Measurements from ENCODE around the gene ADORA3.
"Not testable (repeated sequence)": the region's sequence is repeated elsewhere in the genome, so short reads cannot be mapped to it uniquely, and the experiment has no call there.

ADORA3 gene
- total RNA-seq, result 0 reads per million in 2 donors

DNA sequence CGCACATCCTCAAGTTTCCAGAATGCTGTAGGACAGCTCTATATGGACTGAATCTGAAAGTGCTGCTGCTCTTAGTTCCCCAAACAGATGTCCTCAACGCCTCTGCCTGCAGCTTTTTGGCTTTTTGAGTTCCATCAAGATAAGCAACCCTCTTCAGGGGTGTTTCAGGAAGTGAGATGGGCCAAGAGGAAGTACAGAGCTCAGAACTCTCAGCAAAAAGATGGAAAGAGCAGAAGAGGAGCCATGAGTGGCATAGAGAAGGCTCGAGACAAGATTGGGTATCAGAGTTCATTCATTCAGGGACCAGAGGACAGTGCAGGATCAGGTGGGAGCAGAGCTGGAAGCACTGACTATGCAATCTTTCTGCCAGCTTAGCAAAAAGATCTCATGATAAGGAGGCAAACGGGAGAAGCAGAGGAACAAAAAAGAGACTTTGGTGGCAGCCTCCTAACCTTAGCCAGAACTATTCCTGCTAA is at the start of gene ADORA3, which contains the start of gene TMIGD3:
ADORA3 (minus strand) TSS at position 49 of the 476 bp plus-strand sequence. CDS start 279 bp downstream, outside the sequence.
TMIGD3 (minus strand) TSS at position 49 of the 476 bp plus-strand sequence. CDS start 279 bp downstream, outside the sequence.
- no peak for DNase-seq

DNA sequence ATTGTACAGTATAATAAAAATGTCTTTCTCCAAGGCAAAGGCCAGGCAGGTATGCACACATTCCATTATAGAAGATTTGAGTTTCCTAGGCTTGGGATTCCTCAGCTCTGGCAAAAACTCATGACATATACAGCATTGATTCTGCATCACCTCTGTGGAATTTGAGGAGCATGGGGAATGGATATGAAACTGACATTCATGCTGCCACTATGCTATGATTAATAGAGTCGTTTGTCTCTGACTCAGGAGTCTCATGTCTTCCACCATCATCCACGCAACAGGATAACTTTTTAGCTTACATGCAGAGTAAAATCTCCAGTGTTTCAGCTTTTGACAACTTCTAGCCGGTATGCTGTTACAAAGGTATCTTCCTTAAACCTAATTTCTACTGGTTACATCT is 49.8 kb upstream of the ADORA3 start:
- DNase-seq, result no peak

GRCh38 chr1:111552587-111552986 is 49.2 kb upstream of the ADORA3 start:
- no peak for DNase-seq

- DNase-seq, result no peak
These were observed 48.4 kb upstream of the ADORA3 start for GRCh38 chr1:111551623-111552411.

DNA sequence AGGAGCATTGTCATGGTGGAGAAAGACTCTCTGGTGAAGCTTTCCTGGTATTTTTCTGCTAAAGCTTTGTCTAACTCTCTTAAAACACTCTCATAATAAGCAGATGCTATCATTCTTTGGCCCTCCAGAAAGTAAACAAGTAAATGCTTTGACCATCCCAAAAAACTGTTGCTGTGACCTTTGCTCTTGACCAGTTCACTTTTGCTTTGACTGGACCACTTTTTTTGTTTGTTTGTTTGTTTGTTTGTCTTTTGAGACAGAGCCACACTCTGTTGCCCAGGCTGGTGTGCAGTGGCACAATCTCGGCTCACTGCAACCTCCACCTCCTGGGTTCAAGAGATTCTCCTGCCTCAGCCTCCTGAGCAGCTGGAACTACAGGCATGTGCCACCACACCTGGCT is 44.4 kb upstream of the ADORA3 start:
- DNase-seq, result not testable (repeated sequence)

DNA sequence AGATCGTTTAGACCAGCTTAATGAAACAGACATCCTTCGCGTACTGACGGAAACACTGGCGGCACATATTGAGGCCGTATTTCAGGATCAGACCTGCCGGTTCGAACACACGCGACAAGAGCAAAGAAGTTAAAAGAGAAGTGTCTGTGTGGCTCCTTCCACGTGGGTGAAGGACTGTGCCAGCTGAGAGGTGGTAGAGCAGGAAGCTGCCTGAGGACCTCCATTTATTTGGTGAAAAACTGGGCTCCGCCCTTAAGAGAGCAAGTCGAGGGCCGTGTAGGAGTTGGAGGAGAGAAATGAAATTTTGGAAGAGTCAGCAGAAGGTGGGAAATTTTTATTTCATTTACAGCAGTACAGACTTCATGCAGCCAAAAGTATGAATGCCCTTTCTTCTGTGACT is 38.8 kb upstream of the ADORA3 start:
- DNase-seq, result no peak

GRCh38 chr1:111541721-111542120 is 38.3 kb upstream of the ADORA3 start:
- DNase-seq, result no peak

DNA sequence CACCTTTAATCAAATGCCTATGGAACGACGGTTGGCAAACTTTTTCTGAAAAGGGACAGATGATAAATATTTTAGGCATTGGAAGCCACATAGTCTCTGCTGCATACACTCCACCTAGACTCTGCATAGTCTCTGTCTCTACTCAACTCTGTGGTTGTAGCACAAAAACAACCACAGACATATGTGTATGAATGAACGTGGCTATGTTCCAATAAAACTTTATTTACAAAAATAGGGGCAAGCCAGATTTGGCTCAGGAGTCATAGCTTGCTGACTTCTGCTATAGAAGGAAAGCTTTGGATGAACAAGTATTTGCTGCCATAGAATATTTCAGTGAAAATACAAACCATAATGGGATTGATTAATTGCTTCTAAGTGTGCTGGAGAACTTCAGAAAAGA is 37.5 kb upstream of the ADORA3 start:
- DNase-seq, result no peak

DNA sequence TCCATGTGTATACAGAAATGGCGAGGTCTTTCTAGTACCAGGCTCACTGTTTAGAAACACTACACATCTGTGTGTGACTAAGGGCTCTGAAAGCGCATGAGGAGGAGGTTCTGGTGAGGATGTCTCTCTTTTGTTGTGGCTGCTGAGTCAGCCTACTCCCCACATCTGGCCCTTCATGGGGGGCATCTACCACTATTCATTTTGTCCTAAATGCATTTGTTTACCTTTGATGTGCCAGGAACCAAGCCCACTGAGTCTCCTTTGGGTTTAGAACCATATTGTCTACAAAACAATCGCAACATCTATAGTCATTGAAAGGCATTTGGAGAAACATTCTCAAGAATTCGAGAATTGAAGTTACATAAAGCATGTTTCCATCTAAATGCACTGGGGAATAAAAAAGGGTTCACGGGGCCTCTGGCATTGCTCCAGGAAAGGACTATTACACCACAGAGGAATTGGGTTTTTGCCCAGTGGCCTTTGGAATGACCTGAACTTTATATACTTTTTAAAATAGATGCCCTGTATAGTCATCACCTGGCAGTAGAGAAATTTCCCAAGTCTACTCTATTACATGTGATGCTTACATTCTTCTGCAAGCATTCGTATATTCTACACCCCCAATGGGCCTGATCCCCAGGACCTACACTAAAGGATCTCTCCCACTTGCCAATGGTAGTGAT is 35.1 kb upstream of the ADORA3 start:
- DNase-seq, result no peak

DNA sequence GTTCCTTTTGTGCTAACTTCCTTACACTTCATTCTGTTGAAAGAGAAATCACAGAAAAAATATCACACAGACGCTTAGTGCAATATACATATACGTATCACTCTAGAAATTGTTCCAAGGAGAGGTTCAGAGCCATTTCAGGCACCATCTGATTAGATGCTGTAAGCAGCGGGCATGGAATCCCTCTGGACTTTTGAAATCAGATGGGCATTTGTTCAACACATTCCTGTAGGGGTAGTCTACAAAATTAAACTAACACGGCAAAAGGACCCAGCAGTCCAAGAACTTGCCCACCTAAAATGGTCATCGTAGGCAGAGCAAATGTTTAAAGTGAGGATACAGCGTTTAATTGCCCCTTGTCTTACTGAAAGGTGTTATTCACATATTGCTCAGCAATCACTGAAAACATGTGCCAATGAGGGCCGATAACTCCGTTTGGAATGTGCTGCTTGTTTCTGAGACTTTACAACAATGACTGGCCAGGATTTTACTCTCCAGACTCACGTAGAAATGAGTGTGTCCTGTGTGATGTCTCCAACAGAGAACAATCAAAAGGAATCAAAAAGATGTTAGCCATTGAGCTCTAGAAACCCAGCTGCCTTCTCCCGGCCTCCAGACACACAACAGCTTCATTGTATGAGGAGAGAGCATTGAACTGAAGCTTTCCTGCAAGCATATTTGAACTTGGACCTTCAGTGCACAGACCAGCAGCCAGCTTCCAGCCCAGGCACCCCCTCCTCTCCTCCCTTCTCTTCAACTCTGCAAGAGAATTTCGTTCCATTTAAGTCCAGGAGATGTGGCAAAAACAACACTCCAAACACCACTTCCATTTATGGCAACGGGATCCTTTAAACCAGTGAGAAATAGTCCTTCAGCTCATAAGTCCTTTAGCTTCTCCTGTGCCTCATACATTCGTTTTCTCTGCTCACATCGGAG is 32.1 kb upstream of the ADORA3 start:
- no peak for DNase-seq

- no peak for DNase-seq
These were observed 16.6 kb upstream of the ADORA3 start for GRCh38 chr1:111520053-111520452.

GRCh38 chr1:111517469-111518225 is 14.2 kb upstream of the ADORA3 start:
- DNase-seq, result no peak

DNA sequence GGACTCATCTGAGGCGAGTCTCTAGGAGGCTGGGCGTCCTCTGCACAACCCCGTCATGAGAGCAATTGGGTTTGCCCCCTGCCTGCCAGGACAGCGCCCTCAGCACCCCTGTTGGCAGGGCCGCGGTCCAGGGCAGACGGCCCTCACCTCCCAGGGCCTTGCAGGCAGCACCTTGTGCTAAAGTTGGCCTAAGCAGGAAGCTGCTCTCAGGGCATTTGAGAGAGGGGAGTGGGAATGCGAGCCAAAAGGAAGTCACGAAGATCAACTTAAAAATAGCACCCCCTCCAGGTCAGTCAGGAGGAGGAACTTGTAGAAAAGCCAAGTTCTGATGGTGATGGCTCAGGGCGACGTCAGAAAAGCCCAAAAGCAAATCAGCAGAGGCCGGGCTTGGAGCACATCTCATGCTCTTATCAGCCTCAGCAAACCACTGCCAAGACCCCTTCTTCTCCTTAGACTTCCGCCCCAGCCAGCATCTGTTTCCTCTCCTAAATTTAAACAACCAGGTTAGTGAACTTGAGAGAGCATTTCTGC is 12.6 kb upstream of the ADORA3 start:
- no peak for DNase-seq

DNA sequence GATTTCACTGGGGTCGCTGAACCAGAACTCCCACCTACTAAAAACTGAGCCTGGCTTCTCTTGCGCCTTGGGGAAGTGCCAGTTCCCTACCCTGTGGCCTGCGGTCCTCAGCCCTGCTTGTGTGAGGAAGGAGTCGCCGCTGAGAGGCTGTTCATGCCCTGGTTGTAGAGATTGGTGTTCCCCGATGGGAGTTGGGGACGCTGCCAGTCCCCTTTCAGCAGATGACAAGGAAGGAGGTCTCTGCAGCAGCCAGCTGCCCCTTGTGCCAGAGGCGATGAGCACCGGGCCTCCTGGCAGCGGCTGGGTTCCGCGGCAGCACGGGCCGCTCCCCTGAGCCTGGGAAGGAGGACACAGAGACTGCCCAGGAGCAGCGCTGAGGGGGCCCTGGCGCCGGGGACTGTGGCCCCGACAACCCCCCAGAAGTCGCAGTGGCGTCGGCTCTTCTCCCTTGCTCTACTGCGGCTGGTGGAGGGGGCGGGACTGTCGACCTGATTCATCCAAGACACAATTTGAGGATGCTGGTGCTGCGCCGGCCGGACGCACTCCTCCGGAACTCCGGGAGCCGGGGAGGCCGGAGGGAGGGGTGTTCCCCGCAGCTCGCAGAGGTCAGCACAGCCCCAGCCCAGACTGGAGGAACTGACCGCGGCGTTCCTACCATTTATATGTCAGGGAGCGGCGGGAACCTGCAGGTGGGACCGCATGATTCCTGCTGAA is 12.0 kb upstream of the ADORA3 start:
- DNase-seq, result no peak

GRCh38 chr1:111513410-111514020 is 10.1 kb upstream of the ADORA3 start:
- DNase-seq, result no peak

GRCh38 chr1:111512931-111513330 is 9.5 kb upstream of the ADORA3 start:
- no peak for DNase-seq

DNA sequence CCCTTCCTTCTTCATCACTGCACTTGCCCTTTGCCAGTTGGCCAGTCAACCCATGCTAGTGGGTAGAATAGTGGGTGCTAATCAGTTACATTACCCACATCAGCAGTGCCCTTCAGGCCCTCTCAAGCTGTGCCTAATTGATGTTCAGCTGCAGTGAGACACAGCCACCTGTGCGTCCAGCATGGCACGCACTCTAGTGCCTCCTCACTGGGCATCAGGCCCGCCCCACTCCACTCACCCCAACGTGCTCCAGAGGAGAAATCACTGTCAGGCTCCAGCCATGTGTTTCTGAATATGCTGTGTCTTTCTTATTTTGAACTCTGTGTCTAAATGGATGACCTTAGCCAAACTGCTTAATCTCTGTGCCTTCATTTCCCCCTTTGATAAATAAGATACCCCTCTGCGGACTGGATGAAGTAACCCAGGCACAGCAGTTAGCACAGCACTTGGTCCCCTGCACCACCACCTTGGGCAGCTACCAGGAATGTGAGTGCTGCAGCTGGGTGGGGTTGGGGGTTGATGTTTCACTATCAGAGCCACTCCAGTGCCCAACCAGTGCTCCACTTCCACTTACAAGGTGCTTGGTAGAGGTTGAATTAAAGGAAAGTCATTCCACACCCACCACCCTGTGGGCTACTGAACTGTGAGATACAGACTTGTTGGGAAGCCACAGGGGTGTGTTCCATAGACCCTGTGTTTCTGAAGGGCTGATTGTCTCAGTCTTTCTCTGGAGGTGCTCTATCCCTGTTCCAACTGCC is 8.9 kb upstream of the ADORA3 start:
- DNase-seq, result no peak

DNA sequence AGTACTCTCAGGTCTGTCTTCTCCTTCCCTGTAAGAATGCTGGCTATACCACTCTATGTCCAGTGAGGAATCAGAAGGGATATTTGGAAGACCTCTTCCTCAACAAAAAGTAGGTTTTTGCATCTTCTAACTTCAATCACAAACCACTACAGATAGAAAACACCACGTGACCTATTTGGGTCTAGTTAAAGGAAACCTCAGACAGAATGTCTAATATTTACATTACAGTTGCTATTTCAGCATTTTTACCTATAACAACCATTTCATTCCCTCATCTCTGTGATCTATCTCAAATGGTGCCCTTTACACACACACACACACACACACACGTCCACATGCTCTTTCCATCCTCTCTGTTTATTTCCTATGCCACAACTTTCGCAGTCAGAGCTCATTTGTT is 7.9 kb upstream of the ADORA3 start:
- DNase-seq, result no peak

GRCh38 chr1:111509997-111510375 is 6.6 kb upstream of the ADORA3 start:
- no peak for DNase-seq
